HCT116 (cell line): ENCODE measurements around the gene AP5S1.
"Not testable (repeated sequence)": the region's sequence is repeated elsewhere in the genome, so short reads cannot be mapped to it uniquely, and the experiment has no call there.

Source experiments
- CTCF ChIP-seq, 3 experiments: fragments of 200-600 bp in 1 of 3; sonication (generic) in 1 of 3; IDR thresholded peaks in 2 of 3; conservative IDR thresholded peaks in 1 of 3; 2 replicates each; pipeline ENCODE4 v1.5.1; 2012 to 2017; ENCODE audit warnings: low read depth in 2 of 3, low read length in 2 of 3, antibody characterized with exemption in 1 of 3, borderline replicate concordance in 1 of 3, control low read depth in 1 of 3, mild to moderate bottlenecking in 1 of 3, mixed read lengths in 1 of 3, mixed run types in 1 of 3, moderate library complexity in 1 of 3; ENCODE audit not compliant: insufficient read depth in 1 of 3
- EZH2 ChIP-seq: fragments of 200-600 bp; sonication (generic); IDR thresholded peaks from 2 replicates; pipeline ENCODE4 v1.6.1; 2017; ENCODE audit warnings: antibody characterized with exemption, mixed run types
- EZH2phosphoT487 ChIP-seq: fragments of 200-600 bp; IDR thresholded peaks from 2 replicates; pipeline ENCODE4 v1.6.1; 2018; ENCODE audit warnings: antibody characterized with exemption, borderline replicate concordance
- MAX ChIP-seq: IDR thresholded peaks from 2 replicates; pipeline ENCODE4 v1.6.1; 2012
- POLR2A ChIP-seq: IDR thresholded peaks from 2 replicates; pipeline ENCODE4 v1.7.0; 2011; ENCODE audit warnings: borderline replicate concordance; ENCODE audit not compliant: insufficient read depth, insufficient read length; ENCODE audit errors: extremely low read depth
- POLR2AphosphoS5 ChIP-seq: IDR thresholded peaks from 2 replicates; pipeline ENCODE4 v1.6.1; 2011; ENCODE audit warnings: mild to moderate bottlenecking, low read depth, low read length, moderate library complexity
- RAD21 ChIP-seq: IDR thresholded peaks from 2 replicates; pipeline ENCODE4 v1.6.1; 2012; ENCODE audit warnings: low read depth, mild to moderate bottlenecking
- REST ChIP-seq: IDR thresholded peaks from 2 replicates; pipeline ENCODE4 v1.6.1; 2012; ENCODE audit warnings: low read depth
- SIN3A ChIP-seq: IDR thresholded peaks from 2 replicates; pipeline ENCODE4 v1.6.1; 2012; ENCODE audit warnings: low read depth
- TCF7L2 ChIP-seq: IDR thresholded peaks from 2 replicates; pipeline ENCODE4 v1.7.0; 2011; ENCODE audit warnings: borderline replicate concordance, inconsistent platforms; ENCODE audit not compliant: insufficient read depth, insufficient read length; ENCODE audit errors: extremely low read depth
- YY1 ChIP-seq: IDR thresholded peaks from 2 replicates; pipeline ENCODE4 v1.6.1; 2011; ENCODE audit warnings: low read length, low read depth, moderate library complexity, mild to moderate bottlenecking; ENCODE audit not compliant: insufficient replicate concordance; ENCODE audit errors: extremely low read depth
- ZFX ChIP-seq: fragments of 450-650 bp; IDR thresholded peaks from 2 replicates; pipeline ENCODE4 v1.6.1; 2017
- ZNF274 ChIP-seq: fragments of 200-500 bp; sonication (Bioruptor generic); IDR thresholded peaks from 2 replicates; pipeline ENCODE4 v1.6.1; 2014; ENCODE audit warnings: mild to moderate bottlenecking, low read depth, low read length, inconsistent platforms

- TF ChIP-seq EZH2; CTCF (IDR thresholded peaks at IDR 0.05 in 2 of 3, conservative IDR thresholded peaks at IDR 0.05 in 1 of 3; ENCODE audit: borderline replicate concordance in 1 of 3, insufficient read depth in 1 of 3, low read depth in 2 of 3, low read length in 2 of 3); SIN3A; ZNF274; POLR2AphosphoS5; POLR2A; REST; TCF7L2; EZH2phosphoT487; RAD21; ZFX; YY1; MAX: not testable (repeated sequence)
Measured at GRCh38 chr20:3843990-3844619, 23.8 kb downstream of the AP5S1 start.
